Measurements from ENCODE around the gene TRMT10B.

DNA sequence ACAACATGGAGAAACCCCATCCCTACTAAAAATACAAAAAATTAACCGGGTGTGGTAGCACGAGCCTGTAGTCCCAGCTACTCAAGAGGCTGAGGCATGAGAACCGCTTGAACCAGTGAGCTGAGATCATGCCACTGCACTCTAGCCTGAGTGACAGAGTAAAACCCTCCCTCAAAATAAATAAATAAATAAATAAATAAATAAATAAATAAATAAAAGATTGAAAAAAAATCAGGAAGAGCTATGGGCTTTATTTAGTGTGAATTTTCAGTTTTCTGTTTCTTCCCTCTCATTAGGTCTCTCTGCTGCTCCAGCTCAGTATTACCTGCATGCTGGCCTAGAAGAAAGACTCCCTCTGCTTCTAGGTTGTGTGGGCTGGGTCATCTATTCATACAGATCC lies 47.8 kb upstream of the TRMT10B start:
- TF ChIP-seq, protein P1, sequence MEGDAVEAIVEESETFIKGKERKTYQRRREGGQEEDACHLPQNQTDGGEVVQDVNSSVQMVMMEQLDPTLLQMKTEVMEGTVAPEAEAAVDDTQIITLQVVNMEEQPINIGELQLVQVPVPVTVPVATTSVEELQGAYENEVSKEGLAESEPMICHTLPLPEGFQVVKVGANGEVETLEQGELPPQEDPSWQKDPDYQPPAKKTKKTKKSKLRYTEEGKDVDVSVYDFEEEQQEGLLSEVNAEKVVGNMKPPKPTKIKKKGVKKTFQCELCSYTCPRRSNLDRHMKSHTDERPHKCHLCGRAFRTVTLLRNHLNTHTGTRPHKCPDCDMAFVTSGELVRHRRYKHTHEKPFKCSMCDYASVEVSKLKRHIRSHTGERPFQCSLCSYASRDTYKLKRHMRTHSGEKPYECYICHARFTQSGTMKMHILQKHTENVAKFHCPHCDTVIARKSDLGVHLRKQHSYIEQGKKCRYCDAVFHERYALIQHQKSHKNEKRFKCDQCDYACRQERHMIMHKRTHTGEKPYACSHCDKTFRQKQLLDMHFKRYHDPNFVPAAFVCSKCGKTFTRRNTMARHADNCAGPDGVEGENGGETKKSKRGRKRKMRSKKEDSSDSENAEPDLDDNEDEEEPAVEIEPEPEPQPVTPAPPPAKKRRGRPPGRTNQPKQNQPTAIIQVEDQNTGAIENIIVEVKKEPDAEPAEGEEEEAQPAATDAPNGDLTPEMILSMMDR (IDR thresholded peaks at IDR 0.05; ENCODE audit: low read depth, low read length), result no peak
- no peak for TF ChIP-seq EZH2phosphoT487 (IDR thresholded peaks at IDR 0.05; ENCODE audit: low read depth)
